B cell (primary cell): ENCODE data around the gene LRRC4C.

Source experiments
- EZH2 ChIP-seq: IDR thresholded peaks from 2 replicates; pipeline ENCODE4 v1.6.1; 2012; ENCODE audit warnings: borderline replicate concordance, low read depth, mild to moderate bottlenecking, moderate library complexity, low read length; ENCODE audit not compliant: insufficient read depth, poor library complexity, severe bottlenecking
- TF ChIP-seq, protein P1 (sequence below): fragments of 200-600 bp; IDR thresholded peaks from one replicate; pipeline ENCODE4 v1.8.0; 2022; ENCODE audit warnings: antibody characterized with exemption, mild to moderate bottlenecking

DNA sequence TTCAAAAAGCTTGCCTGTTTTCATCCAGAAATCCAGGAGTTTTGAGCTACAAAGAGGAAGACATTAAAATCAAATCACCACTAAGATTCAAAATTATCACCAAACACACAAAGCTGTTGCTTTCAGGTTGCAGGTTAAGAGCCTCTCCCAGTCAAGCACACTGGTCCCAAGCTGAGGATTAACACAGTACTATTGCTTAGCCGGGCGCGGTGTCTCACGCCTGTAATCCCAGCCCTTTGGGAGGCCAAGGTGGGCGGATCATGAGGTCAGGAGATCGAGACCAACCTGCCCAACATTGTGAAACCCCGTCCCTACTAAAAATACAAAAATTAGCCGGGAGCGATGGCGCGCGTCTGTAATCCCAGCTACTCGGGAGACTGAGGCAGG is 1165.1 kb downstream of the LRRC4C start:
- TF ChIP-seq, protein P1, sequence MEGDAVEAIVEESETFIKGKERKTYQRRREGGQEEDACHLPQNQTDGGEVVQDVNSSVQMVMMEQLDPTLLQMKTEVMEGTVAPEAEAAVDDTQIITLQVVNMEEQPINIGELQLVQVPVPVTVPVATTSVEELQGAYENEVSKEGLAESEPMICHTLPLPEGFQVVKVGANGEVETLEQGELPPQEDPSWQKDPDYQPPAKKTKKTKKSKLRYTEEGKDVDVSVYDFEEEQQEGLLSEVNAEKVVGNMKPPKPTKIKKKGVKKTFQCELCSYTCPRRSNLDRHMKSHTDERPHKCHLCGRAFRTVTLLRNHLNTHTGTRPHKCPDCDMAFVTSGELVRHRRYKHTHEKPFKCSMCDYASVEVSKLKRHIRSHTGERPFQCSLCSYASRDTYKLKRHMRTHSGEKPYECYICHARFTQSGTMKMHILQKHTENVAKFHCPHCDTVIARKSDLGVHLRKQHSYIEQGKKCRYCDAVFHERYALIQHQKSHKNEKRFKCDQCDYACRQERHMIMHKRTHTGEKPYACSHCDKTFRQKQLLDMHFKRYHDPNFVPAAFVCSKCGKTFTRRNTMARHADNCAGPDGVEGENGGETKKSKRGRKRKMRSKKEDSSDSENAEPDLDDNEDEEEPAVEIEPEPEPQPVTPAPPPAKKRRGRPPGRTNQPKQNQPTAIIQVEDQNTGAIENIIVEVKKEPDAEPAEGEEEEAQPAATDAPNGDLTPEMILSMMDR, result no peak
- TF ChIP-seq EZH2, result no peak
